GM19023 (cell line): ENCODE data around the gene DPF1.

Experiments
- ATAC-seq: cut with Tn5 transposase; IDR thresholded peaks from one replicate; pipeline ENCODE4 v1.9.1; 2021; ENCODE audit warnings: mild to moderate bottlenecking, moderate library complexity; ENCODE audit not compliant: unreplicated experiment

The DPF1 gene

DNA sequence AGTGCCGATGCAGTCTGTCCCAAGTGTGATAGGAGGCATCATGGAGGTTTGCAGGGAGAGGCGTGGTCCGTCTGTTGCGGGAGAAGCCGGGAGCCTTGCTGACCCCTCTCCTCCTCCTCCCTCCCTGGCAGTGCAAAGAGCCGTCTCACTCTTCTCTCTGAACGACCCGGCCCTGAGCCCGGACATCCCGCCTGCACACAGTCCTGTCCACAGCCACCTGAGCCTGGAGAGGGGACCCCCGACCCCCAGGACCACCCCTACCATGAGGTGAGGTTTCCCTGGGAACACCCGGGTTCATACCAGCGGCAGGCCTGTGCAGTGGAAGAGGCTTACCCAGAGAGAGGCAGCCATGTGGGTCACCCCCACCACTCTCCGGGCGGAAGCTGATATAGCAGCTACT is 22.3 kb downstream of the DPF1 start:
- no peak for ATAC-seq

GRCh38 chr19:38199340-38199739 is 24.7 kb downstream of the DPF1 start:
- ATAC-seq, result no peak

DNA sequence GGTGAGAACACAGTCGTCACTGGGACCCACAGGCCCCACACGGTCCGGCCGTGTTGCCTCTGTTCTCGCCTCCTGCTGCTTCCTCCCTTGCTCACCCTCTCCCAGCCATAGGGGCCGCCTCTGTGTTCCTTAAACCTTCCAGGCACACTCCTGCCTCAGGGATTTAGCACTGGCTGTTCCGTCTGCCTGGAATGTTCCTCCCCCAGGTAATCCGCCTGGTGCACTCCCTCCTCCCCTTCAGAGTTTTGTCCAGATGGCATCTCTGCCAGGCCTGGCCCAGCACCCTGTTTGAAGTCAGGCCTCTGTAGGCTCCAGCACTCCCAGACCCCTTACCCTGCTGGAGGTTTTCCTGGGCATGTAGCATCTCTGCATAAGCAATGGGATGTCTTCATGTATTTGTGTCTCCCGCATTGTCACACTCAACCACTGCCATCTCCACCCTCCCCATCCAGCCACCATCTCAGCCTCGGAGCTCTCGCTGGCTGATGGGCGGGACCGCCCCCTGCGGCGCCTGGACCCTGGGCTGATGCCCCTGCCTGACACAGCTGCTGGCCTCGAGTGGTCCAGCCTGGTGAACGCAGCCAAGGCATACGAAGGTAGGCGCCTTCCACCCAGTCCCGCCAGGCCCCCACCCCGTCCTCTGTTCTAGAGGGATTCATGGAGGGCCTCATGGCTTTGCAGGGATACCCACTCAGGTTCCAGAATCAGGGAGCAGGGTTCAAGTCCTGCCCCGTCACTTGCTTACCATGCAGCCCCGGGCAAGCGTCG is 25.9 kb downstream of the DPF1 start:
- no peak for ATAC-seq

DNA sequence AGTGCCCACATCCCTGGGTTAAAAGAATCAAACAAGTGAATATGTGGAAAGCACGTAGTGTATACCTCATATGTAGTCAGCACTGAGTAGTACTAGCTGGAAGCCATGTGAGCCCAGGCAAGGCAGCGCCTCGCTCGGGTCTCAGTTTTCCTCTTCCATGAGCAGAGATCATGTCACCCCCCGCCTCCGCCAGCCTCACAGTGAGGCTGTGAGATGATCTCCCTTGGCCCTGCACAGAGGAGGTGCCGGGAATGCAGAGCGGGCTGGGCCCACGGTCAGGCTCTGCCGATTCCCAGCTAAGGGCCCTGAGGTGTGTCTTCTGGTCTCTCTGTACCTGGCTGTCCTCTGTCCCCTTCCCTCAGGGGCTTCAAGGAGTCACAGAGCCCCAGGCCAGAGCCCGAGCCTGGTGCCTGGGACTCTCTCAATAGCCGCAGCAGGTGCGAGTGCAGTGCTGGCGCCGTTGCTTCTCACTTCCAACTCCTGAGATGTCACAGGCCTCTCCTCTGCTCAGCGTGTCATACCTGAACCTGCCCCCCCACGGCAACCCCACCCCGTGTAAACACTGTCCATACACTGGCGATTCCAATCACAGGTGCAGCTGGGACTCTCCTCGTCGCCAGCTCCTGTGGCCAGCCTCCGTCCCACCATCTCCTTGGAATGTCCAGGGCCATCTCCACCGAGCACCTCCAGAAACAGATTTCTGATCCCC is 26.9 kb downstream of the DPF1 start:
- ATAC-seq, result no peak

DNA sequence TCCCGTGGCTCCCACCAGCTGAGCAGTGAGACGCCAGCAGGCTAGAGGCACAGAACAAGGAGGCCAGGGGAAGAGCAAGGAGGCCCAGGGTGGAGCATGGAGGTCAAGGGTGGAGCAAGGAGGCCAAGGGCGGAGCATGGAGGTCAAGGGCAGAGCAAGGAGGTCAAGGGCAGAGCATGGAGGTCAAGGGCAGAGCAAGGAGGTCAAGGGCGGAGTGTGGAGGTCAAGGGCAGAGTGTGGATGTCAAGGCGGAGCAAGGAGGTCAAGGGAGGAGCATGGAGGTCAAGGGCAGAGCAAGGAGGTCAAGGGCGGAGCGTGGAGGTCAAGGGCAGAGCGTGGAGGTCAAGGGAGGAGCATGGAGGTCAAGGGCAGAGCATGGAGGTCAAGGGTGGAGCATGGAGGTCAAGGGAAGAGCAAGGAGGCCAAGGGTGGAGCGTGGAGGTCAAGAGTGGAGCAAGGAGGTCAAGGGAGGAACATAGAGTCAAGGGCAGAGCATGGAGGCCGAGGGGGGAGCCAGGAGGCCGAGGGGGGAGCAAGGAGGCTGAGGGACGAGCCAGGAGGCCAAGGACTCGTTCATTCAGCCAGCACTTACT is 27.7 kb downstream of the DPF1 start:
- ATAC-seq, result no peak

- ATAC-seq, result no peak
Observed at GRCh38 chr19:38195237-38195636, 28.8 kb downstream of the DPF1 start.

- ATAC-seq, result no peak
Observed at GRCh38 chr19:38194061-38194701, 29.8 kb downstream of the DPF1 start.

- ATAC-seq, result no peak
Observed at GRCh38 chr19:38193445-38193844, 30.6 kb downstream of the DPF1 start.

DNA sequence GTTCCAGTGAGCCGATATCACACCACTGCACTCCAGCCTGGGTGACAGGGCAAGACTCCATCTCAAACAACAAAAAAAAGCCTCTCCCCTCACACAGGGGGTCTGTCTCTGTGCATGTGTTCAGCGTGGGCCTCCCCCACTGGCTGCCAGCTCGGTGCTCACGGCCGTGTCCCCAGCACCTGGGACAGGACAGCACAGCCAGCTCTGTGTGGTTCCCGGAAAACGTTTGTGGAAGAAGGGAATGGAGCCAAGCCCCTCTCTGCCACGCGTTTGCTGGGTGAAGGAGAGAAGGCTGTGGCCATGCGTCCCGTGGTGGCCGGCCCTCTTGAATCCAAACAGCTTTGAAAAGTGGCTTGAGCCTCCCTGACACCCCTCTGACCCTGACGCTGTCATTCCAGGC is 32.3 kb downstream of the DPF1 start:
- ATAC-seq, result no peak

GRCh38 chr19:38190793-38191192 is 33.2 kb downstream of the DPF1 start:
- ATAC-seq, result no peak

GRCh38 chr19:38190061-38190460 is 34.0 kb downstream of the DPF1 start:
- no peak for ATAC-seq

DNA sequence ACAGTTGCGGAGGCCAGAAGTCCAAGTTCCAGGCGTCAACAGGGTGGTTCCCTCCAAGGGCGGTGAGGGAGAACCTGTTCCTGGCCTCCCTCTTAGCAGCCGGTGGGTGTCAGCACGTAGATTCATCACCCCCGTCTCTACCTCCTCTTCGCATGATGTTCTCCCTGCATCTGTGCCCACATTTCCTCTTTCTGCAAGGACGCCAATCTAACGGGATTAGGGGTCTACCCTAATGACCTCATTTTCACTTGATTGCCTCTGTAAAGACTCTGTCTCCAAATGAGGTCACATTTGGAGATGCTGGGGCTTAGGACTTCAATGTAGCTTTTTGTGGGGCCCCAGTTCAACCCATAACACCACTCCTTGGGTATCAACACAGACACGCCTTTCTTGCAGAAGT is 38.5 kb downstream of the DPF1 start:
- no peak for ATAC-seq

DNA sequence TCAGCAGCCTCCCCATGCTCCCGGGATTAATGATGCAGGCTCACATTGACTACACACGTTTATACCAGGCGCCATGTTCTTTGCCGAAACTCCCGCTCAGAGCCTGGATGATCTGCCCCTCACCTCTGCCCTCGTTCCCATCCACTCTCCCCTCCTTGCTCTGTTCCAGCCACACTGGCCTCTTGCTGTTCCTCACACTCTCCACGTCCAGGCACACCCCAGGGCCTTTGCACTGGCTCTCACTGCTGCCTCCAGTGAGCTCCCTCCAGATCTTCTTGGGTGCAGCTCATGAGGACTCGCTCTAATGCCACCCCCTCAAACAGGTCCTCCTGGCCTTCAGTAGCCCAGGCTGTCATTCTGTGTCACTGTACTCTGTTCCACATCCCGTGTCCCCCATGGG is 39.2 kb downstream of the DPF1 start:
- ATAC-seq, result no peak

DNA sequence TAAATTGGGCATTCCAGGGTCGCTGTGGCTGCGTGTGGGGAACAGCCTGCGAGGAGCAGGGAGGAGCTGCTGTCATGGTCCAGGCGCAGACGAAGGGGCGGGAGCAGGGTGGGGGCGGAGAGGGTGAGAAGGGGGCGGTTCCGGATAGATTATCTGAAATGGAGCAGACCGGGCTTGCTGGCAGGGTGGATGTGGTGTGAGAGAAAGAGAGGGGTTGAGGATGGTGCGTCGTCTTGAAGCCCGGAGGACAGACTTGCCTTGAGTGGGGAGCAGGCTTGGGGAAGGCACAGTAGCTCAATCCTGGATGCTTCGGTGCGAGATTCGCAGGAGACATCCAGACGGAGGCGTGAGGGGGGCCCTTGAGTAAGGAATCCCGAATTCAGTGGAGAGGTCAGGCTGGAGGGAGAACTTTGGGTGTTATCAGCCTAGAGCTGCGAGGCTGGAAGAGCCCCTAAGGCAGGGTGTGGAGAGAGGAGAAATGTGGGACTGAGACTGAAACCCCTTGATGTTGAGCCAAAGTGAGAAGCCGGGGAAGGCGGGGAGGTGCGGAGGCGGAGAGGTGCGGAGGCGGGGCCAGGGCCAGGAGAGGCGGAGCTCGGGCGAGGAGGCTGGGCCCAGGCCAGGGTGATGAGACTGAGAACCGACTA is 40.6 kb downstream of the DPF1 start:
- no peak for ATAC-seq

DNA sequence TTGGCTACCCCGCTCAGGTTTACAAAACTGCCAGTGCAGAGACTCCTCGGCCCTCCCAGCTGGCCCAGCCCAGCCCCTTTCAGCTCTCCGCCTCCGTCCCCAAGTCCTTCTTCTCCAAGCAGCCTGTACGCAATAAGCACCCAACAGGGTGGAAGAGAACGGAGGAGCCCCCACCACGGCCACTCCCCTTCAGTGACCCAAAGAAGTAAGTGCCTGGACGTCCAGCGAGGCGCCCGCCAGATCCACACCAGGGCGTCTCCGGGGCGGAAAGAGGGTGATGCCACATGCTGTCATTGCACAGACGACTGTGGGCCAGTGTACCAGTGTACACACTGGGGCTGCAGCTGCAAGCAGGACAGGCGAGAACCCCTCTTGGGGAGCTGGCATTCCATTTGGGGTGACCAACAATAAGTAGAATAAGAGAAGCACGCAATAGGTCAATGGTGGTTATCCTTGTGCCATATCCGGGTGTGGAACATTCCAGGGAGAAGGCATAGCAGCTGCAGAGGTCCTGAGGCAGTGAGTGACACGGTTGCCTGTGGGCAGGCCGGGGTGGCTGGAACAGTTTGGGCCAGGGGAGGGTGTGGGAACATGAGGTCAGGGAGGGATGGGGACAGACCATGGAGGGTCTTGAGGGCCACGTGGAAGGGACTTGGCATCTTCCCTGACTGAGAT is 41.3 kb downstream of the DPF1 start:
- ATAC-seq, result no peak

DNA sequence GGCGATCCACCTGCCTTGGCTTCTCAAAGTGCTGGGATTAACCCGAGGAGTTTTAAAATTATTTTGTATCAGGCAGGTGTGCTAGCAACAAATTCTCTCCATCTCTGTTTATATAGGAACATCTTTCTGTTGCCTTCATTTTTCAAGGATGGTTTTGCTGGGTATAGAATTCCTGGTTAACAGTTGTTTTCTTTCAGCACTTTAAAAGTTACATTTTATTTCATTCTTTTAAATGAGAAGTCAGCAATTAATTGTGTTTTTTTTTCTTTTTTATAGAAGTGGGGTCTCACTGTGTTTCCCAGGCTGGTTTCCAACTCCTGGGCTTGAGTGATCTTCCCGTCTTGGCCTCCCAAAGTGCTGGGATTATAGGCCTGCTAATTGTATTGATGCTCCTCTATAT is 44.0 kb downstream of the DPF1 start:
- no peak for ATAC-seq

DNA sequence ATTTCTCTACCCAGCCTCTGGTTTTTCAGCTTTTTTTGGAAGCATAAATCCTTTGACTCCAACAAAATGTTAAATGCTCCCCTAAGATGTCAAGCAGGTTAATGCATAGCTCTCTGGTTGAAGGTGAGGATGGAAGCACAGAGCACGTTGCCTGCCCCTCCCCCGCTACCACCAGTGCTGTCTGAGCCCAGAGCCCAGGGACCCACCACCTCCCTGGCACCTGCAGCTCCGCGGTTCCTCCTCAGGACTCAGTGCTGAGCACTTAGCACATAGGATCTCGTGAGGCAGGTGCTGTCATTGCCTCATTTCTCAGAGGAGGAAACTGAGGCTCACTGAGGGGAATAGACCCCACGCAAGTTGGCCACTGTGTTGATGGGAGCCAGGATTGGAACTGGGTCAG is 48.6 kb downstream of the DPF1 start:
- no peak for ATAC-seq

DNA sequence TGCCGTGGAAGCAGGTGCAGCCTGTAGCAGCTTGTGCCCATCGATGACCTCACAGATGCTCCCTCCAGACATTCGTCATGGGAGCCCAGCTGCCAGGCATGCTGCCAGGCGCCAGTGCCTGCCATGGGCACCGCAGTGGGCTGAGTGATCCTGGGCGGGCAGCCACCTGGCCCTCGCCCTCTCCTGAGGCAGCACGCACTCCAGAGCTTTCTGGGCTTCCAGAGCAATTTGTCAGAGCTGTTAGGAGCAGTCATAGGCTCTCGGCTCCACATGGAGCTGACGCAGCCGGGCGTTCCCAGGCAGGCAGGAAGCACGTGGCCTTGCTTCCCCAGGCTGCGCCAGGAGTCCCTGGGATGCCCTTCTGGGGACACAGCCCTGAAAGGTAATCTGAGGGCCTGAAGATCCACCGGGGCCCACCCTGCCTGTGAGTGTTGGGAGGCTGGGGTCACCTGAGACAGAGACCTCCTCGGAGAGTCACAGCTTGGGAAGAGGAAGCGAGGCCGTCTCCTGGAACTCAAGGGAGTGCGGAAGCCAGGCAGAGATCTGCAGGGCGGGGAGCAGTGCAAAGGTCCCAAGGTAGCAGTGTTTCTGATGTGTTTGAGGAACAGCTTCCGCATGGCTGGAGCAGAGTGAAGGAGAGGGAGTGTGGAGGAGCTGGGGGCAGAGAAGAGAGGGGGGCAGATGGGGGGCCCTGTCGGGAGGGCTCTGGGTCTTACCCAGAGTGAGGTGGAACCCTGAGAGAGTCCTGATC is 50.6 kb downstream of the DPF1 start:
- no peak for ATAC-seq

DNA sequence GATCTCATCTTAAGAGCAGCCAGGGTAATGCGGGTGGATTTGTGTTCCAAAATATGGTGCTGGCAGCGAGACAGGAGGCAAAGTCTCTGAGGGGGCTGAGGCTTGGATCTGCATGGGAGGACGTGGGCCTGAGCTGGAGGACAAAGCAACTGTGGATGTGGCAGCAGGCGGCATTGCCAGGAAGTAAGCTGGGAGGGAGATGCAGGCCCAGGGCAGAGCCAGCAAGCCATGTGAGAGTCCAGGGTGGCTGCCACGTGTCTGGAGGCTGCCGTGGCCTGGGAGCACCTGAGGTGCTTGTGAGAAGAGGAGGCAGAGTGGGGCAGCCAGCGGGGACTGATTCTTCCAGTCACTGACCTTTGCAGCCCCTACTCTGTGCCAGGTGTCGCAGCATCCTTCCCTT is 52.0 kb downstream of the DPF1 start:
- ATAC-seq, result no peak

DNA sequence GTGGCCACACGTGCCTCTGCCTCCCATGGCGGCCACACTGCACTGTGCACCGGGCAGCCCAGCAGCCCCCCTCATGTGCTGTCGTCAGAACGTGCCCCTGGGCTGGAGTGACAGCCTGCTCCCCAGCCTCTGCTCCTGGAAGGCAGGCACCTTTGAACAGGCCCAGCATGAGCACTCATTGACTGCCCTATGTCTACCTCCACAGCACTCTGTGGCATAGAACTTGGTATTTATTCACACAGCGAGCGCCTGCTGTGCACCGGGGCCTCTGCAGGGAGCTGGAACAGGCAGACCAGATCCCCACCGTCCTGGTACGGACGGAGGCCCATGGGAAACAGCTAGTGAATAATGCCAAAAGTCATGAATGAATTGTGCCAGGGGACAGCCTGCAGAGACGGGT is 53.7 kb downstream of the DPF1 start:
- no peak for ATAC-seq
